Measurements from ENCODE around the gene MAN2A1. TPM values are rescaled to one million over a fixed set of nuclear protein-coding genes. Genes with fewer than 3 reads are reported as not detected.
"Not testable (repeated sequence)": the region's sequence is repeated elsewhere in the genome, so short reads cannot be mapped to it uniquely, and the experiment has no call there.

MAN2A1 gene
- total RNA-seq, 1 experiment from 2014 or later = 21.8 TPM

- ChIA-PET POLR2A (ENCODE audit: unreplicated experiment) (no interaction called here), CTCF (no interaction called here)
- Histone ChIP-seq H3K36me3 (ENCODE audit: low read depth, low read length) (no peaks in the 10 kb centered on the region), H3K9me3 (ENCODE audit: low read length) (no peaks in the 10 kb centered on the region), H3K9me2 (replicated peaks; ENCODE audit: low read length) (no peaks in the 10 kb centered on the region), H3K4me3 (ENCODE audit: low read length) (no peak overlapping the region), H2AFZ (ENCODE audit: low read length) (no peak overlapping the region), H3K9ac (ENCODE audit: low read length) (no peak overlapping the region), H3K4me1 (ENCODE audit: insufficient read depth, low read length) (no peaks in the 10 kb centered on the region), H3K27ac (ENCODE audit: low read length) (no peak overlapping the region), H3K79me2 (ENCODE audit: low read length) (no peaks in the 10 kb centered on the region), H3F3A (ENCODE audit: low read length, unreplicated experiment) (no peaks in the 10 kb centered on the region), H3K27me3 (ENCODE audit: low read length) (no peaks in the 10 kb centered on the region), H3K4me2 (ENCODE audit: low read length) (no peak overlapping the region), H4K20me1 (ENCODE audit: low read length) (no peaks in the 10 kb centered on the region)
- no peak for DNase-seq
- ATAC-seq = no peak
- intact Hi-C loops (cut with micrococcal nuclease) = no loop called here
- TF ChIP-seq EZH2phosphoT487 (IDR thresholded peaks at IDR 0.05; ENCODE audit: borderline replicate concordance, low read length) (no peak), EZH2 (IDR thresholded peaks at IDR 0.05; ENCODE audit: low read length, unreplicated experiment) (no peak)
- TF ChIP-seq, protein P1, sequence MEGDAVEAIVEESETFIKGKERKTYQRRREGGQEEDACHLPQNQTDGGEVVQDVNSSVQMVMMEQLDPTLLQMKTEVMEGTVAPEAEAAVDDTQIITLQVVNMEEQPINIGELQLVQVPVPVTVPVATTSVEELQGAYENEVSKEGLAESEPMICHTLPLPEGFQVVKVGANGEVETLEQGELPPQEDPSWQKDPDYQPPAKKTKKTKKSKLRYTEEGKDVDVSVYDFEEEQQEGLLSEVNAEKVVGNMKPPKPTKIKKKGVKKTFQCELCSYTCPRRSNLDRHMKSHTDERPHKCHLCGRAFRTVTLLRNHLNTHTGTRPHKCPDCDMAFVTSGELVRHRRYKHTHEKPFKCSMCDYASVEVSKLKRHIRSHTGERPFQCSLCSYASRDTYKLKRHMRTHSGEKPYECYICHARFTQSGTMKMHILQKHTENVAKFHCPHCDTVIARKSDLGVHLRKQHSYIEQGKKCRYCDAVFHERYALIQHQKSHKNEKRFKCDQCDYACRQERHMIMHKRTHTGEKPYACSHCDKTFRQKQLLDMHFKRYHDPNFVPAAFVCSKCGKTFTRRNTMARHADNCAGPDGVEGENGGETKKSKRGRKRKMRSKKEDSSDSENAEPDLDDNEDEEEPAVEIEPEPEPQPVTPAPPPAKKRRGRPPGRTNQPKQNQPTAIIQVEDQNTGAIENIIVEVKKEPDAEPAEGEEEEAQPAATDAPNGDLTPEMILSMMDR (conservative IDR thresholded peaks at IDR 0.05; ENCODE audit: low read depth, low read length) = no peak
- BruUV-seq (replicated peaks) = no TSS peak
Measured at GRCh38 chr5:109888989-109889388, 199.3 kb downstream of the MAN2A1 start.

- BruUV-seq (replicated peaks); H3K9me3 ChIP-seq (ENCODE audit: low read length); H3K4me1 ChIP-seq (ENCODE audit: insufficient read depth, low read length); H3F3A ChIP-seq (ENCODE audit: low read length, unreplicated experiment); H3K36me3 ChIP-seq (ENCODE audit: low read depth, low read length); DNase-seq; POLR2A ChIA-PET (ENCODE audit: unreplicated experiment); intact Hi-C loops (cut with micrococcal nuclease); ATAC-seq; H3K27ac ChIP-seq (ENCODE audit: low read length); H4K20me1 ChIP-seq (ENCODE audit: low read length); H3K27me3 ChIP-seq (ENCODE audit: low read length); H3K4me3 ChIP-seq (ENCODE audit: low read length); H3K9me2 ChIP-seq (replicated peaks; ENCODE audit: low read length); H3K4me2 ChIP-seq (ENCODE audit: low read length); H2AFZ ChIP-seq (ENCODE audit: low read length); CTCF ChIA-PET; H3K9ac ChIP-seq (ENCODE audit: low read length); H3K79me2 ChIP-seq (ENCODE audit: low read length): not testable (repeated sequence)
Measured at GRCh38 chr5:109893271-109893670, 203.5 kb downstream of the MAN2A1 start.

GRCh38 chr5:109898269-109899162 is 208.8 kb downstream of the MAN2A1 start:
- H3K27ac ChIP-seq (ENCODE audit: low read length) = no peak overlapping the region
- H4K20me1 ChIP-seq (ENCODE audit: low read length) = no peaks in the 10 kb centered on the region
- H3K9me3 ChIP-seq (ENCODE audit: low read length) = no peaks in the 10 kb centered on the region
- POLR2A ChIA-PET (ENCODE audit: unreplicated experiment) = no interaction called here
- H3K9ac ChIP-seq (ENCODE audit: low read length) = no peak overlapping the region
- CTCF ChIA-PET = no interaction called here
- ATAC-seq = no peak
- no peak for DNase-seq
- H3K4me2 ChIP-seq (ENCODE audit: low read length) = no peak overlapping the region
- H3K4me3 ChIP-seq (ENCODE audit: low read length) = no peak overlapping the region
- no peak for TF ChIP-seq EZH2 (IDR thresholded peaks at IDR 0.05; ENCODE audit: low read length, unreplicated experiment)
- TF ChIP-seq EZH2phosphoT487 (IDR thresholded peaks at IDR 0.05; ENCODE audit: borderline replicate concordance, low read length) = no peak
- TF ChIP-seq, protein P1 (conservative IDR thresholded peaks at IDR 0.05; ENCODE audit: low read depth, low read length) = no peak
- no peaks in the 10 kb centered on the region for H3K79me2 ChIP-seq (ENCODE audit: low read length)
- H3K36me3 ChIP-seq (ENCODE audit: low read depth, low read length) = no peaks in the 10 kb centered on the region
- no peaks in the 10 kb centered on the region for H3K27me3 ChIP-seq (ENCODE audit: low read length)
- no peak overlapping the region for H2AFZ ChIP-seq (ENCODE audit: low read length)
- peaks cover 4% of the 10 kb centered on the region for H3F3A ChIP-seq (ENCODE audit: low read length, unreplicated experiment)
- no peaks in the 10 kb centered on the region for H3K9me2 ChIP-seq (replicated peaks; ENCODE audit: low read length)
- intact Hi-C loops (cut with micrococcal nuclease) = no loop called here
- BruUV-seq (replicated peaks) = no TSS peak
- H3K4me1 ChIP-seq (ENCODE audit: insufficient read depth, low read length) = peaks cover 34% of the 10 kb centered on the region
